ENCODE data around the gene TMEM134.
A peak's percentile ranks its signal among the peaks of the same experiment; 100 is the strongest.

The TMEM134 gene

GRCh38 chr11:67436459-67437081, 32.5 kb downstream of the TMEM134 start:
- TF ChIP-seq CTCF (IDR thresholded peaks at IDR 0.05; ENCODE audit: low read depth, low read length, poor library complexity, severe bottlenecking), result no peak
- no peak for TF ChIP-seq EZH2phosphoT487 (IDR thresholded peaks at IDR 0.05; ENCODE audit: borderline replicate concordance, low read length)
- Histone ChIP-seq H3K9me2 (replicated peaks; ENCODE audit: control insufficient read depth, low read length) (no peaks in the 10 kb centered on the region), H3K4me3 (ENCODE audit: low read length) (peak overlapping the region; percentile 90), H3K27me3 (ENCODE audit: control insufficient read depth, low read length) (no peaks in the 10 kb centered on the region), H3K4me1 (ENCODE audit: control insufficient read depth, low read length) (peaks cover 72% of the 10 kb centered on the region), H3K27ac (ENCODE audit: low read depth, low read length) (peak overlapping the region; percentile 97), H4K20me1 (ENCODE audit: control insufficient read depth, insufficient read depth, low read depth, low read length) (peaks cover 12% of the 10 kb centered on the region; the same call in 1 of the 2 replicates), H3K9me3 (ENCODE audit: control insufficient read depth, insufficient read depth, low read length) (no peaks in the 10 kb centered on the region), H3K36me3 (ENCODE audit: control insufficient read depth, low read length) (peaks cover 91% of the 10 kb centered on the region), H3K4me2 (ENCODE audit: low read length) (peak overlapping the region; percentile 94), H3F3A (ENCODE audit: control insufficient read depth, insufficient read depth) (peaks cover 43% of the 10 kb centered on the region), H3K79me2 (ENCODE audit: control insufficient read depth, low read length) (peaks cover 59% of the 10 kb centered on the region)

GRCh38 chr11:67435727-67436458, 33.2 kb downstream of the TMEM134 start:
- peaks cover 38% of the 10 kb centered on the region for H3F3A ChIP-seq (ENCODE audit: control insufficient read depth, insufficient read depth)
- H3K36me3 ChIP-seq (ENCODE audit: control insufficient read depth, low read length), result peaks cover 91% of the 10 kb centered on the region
- H3K9me2 ChIP-seq (replicated peaks; ENCODE audit: control insufficient read depth, low read length), result no peaks in the 10 kb centered on the region
- peaks cover 12% of the 10 kb centered on the region; the same call in 1 of the 2 replicates for H4K20me1 ChIP-seq (ENCODE audit: control insufficient read depth, insufficient read depth, low read depth, low read length)
- H3K27me3 ChIP-seq (ENCODE audit: control insufficient read depth, low read length), result no peaks in the 10 kb centered on the region
- no peaks in the 10 kb centered on the region for H3K9me3 ChIP-seq (ENCODE audit: control insufficient read depth, insufficient read depth, low read length)
- peaks cover 67% of the 10 kb centered on the region for H3K4me1 ChIP-seq (ENCODE audit: control insufficient read depth, low read length)
- H3K4me3 ChIP-seq (ENCODE audit: low read length), result peak overlapping the region; percentile 90
- peaks cover 64% of the 10 kb centered on the region for H3K79me2 ChIP-seq (ENCODE audit: control insufficient read depth, low read length)
- H3K4me2 ChIP-seq (ENCODE audit: low read length), result peak overlapping the region; percentile 94
- peak overlapping the region; percentile 97 for H3K27ac ChIP-seq (ENCODE audit: low read depth, low read length)
- TF ChIP-seq EZH2phosphoT487 (IDR thresholded peaks at IDR 0.05; ENCODE audit: borderline replicate concordance, low read length) (no peak), CTCF (IDR thresholded peaks at IDR 0.05; ENCODE audit: low read depth, low read length, poor library complexity, severe bottlenecking) (no peak)

GRCh38 chr11:67435031-67435726, 33.9 kb downstream of the TMEM134 start:
- peak overlapping the region; percentile 90 for H3K4me3 ChIP-seq (ENCODE audit: low read length)
- peaks cover 70% of the 10 kb centered on the region for H3K79me2 ChIP-seq (ENCODE audit: control insufficient read depth, low read length)
- peaks cover 12% of the 10 kb centered on the region; the same call in 1 of the 2 replicates for H4K20me1 ChIP-seq (ENCODE audit: control insufficient read depth, insufficient read depth, low read depth, low read length)

More at GRCh38 chr11:67435031-67435726, 33.9 kb downstream of the TMEM134 start:
- Histone ChIP-seq H3K27ac (ENCODE audit: low read depth, low read length) (peak overlapping the region; percentile 97), H3K4me2 (ENCODE audit: low read length) (peak overlapping the region; percentile 94), H3K36me3 (ENCODE audit: control insufficient read depth, low read length) (peaks cover 93% of the 10 kb centered on the region), H3K9me2 (replicated peaks; ENCODE audit: control insufficient read depth, low read length) (no peaks in the 10 kb centered on the region), H3K4me1 (ENCODE audit: control insufficient read depth, low read length) (peaks cover 60% of the 10 kb centered on the region), H3F3A (ENCODE audit: control insufficient read depth, insufficient read depth) (peaks cover 36% of the 10 kb centered on the region), H3K27me3 (ENCODE audit: control insufficient read depth, low read length) (no peaks in the 10 kb centered on the region), H3K9me3 (ENCODE audit: control insufficient read depth, insufficient read depth, low read length) (no peaks in the 10 kb centered on the region)
- no peak for TF ChIP-seq CTCF (IDR thresholded peaks at IDR 0.05; ENCODE audit: low read depth, low read length, poor library complexity, severe bottlenecking)
- TF ChIP-seq EZH2phosphoT487 (IDR thresholded peaks at IDR 0.05; ENCODE audit: borderline replicate concordance, low read length), result no peak
